Measurements from ENCODE around the gene ADGRD2. TPM values are rescaled to one million over a fixed set of nuclear protein-coding genes. Genes with fewer than 3 reads are reported as not detected.
A peak's percentile ranks its signal among the peaks of the same experiment; 100 is the strongest.

The ADGRD2 gene
- total RNA-seq, 1 experiment from 2014 or later: not detected

GRCh38 chr9:124511891-124512805 is 61.9 kb downstream of the ADGRD2 start:
- no peak for DNase-seq (ENCODE audit: low spot score)

DNA sequence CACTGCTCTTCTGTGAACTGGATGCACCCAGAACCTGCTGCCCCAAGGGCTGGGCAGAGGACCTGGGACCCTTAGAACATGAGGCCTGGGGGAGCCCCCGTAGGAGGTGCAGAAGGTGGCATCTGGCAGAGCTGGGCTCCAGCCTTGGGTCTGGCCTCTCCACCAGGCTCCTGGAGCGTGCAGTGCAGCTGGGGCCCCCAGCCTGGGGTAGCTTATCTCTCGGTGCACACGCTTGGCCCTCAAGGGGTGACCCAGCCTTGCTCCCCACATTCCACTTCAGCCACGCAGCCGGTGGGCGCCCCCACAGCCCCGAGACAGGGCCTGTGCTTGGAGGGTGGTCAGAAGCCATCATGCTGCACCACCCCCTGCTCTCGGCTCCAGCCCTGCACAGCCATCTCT is 62.6 kb downstream of the ADGRD2 start:
- no peak for DNase-seq (ENCODE audit: low spot score)

- no peak for DNase-seq (ENCODE audit: low spot score)
Observed at GRCh38 chr9:124513376-124513994, 63.2 kb downstream of the ADGRD2 start.

GRCh38 chr9:124514125-124514524 is 63.9 kb downstream of the ADGRD2 start:
- no peak for DNase-seq (ENCODE audit: low spot score)

DNA sequence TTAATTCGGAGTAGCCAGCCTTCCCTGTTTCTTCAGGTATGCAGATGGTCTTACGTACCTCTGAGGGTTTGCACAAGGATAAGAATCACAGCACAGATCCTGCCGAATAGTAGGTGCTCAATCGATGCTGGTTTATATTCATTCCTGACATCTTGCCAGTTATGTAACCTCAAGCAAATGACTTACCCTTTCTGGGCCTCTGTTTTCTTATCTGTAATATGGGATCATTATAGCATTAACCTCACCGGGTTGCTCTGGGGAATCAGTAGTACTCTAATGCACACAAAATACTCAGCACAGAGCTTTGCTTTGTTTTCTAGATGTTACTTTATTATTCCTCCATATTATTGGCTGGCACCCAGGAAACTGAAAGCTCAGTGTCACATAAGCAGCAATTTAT is 64.6 kb downstream of the ADGRD2 start:
- DNase-seq (ENCODE audit: low spot score): no peak

DNA sequence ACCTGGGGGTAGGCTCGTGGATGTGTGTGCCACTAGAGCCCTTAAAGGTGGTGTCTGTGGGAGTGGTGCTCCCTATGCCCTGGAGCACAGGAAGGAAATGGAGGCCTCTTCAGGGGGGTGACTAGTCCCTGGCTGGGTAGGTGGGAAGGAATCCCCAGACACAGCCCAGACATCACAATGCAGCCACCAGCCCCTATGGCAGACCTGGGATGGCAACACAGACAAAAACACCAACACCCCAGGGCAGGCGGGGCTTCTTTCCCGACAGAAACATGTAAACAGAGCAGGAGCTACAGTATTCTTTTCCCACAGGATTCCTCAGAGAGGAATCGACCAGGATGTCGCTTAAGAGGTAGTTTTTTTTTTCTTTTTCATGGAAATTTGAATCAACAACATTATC is 67.3 kb downstream of the ADGRD2 start:
- DNase-seq (ENCODE audit: low spot score): no peak

GRCh38 chr9:124518116-124518515 is 67.9 kb downstream of the ADGRD2 start:
- no peak for DNase-seq (ENCODE audit: low spot score)

DNA sequence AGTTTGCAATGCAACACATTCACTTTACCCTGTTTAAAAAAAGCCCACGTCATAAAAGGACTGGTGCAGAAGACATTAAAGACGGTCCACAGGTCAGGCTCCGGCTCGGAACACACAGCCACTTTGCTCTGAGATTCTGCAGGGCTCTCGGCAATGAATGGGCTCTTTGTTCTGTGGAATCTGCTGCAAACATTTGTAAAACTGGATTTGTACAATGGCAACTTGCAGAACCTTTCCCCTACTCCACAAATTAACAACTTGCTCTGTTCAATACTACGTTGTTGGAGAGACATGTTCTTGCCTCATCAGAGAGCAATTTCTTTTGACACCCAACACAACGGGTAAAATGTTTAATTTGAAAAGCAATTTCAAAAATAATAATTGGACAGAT is 70.0 kb downstream of the ADGRD2 start:
- DNase-seq (ENCODE audit: low spot score): no peak

DNA sequence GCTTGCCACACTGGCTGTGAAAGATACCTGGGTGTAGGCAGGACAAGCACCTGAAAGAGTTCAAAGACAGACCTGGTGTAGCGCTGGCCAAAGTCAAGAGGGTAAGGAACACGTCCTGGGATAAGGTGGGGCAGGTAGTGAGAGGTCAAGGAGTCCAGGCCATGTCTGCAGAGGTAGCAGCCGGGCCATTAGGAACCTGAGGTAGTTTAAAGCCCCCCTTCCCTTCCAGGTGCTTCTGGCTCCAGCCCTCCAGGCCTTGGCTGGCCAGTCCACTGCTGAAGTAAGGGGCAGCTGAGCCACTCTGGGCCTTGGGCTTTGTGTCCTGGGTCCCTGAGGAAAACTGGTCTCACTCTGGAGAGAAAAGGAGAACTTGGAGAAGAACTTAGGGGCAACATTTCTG is 70.9 kb downstream of the ADGRD2 start:
- DNase-seq (ENCODE audit: low spot score): no peak

GRCh38 chr9:124522121-124523098 is 72.2 kb downstream of the ADGRD2 start:
- no peak for DNase-seq (ENCODE audit: low spot score)

- DNase-seq (ENCODE audit: low spot score): no peak
Observed at GRCh38 chr9:124526174-124526573, 75.9 kb downstream of the ADGRD2 start.

GRCh38 chr9:124527781-124528180 is 77.5 kb downstream of the ADGRD2 start:
- DNase-seq (ENCODE audit: low spot score): peak; percentile 49

Other genes with a start within 250 kb of the ADGRD2 start
- gene NEK6, start 192.5 kb upstream of the ADGRD2 start, total RNA-seq (2014; rRNA removed; shearing (Covaris generic)): 33.3 and 35.6 TPM in 2 replicates
- 609 and 677 TPM in 2 replicates for gene PSMB7, start 35.0 kb upstream of the ADGRD2 start, total RNA-seq (2014; rRNA removed; shearing (Covaris generic))
- gene NR5A1, start 56.9 kb downstream of the ADGRD2 start, total RNA-seq (2014; rRNA removed; shearing (Covaris generic)): not detected in 2 replicates